Measurements from ENCODE around the gene ERV3-1.

DNA sequence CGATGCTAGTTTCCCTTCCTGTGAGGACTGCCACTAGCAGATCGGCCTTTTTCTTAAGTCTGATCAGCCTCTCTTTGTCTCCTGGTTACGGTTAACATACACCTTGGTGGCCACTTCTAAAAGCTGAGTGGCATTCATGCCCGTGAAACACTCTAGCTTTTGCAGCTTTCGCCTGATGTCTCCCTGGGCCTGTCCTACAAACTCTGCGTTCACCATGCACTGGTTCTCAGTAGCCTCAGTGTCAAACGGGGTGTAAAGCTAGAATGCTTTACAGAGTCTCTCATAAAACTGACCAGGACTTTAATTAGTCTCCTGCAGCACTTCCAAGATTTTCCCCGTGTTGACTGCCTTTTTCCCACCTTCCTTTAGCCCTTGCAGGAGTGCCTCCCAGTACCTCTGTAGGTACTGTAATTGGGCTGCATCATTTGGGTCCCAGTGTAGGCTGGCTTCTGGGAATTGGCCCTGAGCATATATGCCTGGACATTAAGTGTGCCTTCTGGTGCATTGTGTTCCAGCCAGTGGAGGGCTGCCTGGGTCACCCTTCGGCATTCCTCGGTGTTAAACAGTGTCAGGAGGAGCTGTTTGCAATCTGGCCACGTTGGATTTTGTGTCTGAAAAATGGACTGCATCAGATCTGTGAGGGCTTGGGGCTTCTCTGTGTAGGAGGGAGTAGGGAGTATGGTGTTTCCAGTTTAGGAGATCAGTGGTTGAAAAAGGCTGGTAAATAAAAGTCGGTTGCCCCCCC lies 9.2 kb downstream of the ERV3-1 start:
- TF ChIP-seq, protein P1, sequence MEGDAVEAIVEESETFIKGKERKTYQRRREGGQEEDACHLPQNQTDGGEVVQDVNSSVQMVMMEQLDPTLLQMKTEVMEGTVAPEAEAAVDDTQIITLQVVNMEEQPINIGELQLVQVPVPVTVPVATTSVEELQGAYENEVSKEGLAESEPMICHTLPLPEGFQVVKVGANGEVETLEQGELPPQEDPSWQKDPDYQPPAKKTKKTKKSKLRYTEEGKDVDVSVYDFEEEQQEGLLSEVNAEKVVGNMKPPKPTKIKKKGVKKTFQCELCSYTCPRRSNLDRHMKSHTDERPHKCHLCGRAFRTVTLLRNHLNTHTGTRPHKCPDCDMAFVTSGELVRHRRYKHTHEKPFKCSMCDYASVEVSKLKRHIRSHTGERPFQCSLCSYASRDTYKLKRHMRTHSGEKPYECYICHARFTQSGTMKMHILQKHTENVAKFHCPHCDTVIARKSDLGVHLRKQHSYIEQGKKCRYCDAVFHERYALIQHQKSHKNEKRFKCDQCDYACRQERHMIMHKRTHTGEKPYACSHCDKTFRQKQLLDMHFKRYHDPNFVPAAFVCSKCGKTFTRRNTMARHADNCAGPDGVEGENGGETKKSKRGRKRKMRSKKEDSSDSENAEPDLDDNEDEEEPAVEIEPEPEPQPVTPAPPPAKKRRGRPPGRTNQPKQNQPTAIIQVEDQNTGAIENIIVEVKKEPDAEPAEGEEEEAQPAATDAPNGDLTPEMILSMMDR (IDR thresholded peaks at IDR 0.05) = no peak
- no peak for TF ChIP-seq POLR2A (IDR thresholded peaks at IDR 0.05)

Measured in uterus (tissue), 2 donors.